ENCODE results near the gene ACADL.

ACADL gene

DNA sequence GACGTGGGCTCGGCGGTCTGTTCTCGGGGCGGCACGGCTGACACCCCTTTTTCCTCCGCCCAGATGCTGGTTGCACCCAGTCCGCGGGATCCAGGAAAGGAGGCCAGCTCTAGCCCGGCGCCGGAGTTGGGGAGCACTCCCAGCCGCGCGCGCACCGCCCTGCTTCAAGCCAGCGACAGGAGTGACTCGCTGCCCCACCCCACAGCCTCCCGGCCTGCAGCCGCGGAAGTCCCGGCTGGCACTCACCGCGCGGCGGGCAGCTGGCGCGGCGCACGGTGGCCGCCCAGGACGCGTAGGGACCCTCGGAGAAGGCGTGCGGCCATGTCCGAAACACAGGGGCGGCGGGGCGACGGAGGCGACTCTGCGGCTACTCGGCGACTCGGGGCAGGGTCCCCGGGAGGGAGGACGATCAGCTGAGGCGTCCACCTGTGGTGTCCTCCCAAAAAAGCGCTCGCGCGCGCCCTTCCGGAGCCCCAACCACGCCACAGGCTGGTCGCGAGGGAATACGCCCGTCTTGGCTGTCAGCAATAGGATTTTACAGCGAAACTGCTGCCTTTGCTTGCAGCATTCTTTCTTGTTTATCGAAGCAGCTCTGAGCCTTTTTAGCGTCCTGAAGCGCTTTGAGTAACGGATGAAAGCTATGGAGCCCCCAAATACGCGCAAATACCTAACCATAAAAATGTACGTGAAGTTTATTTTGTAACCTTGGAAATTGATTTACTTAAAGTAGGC, at the start of gene ACADL:
ACADL (minus strand) TSS at position 507 of the 732 bp plus-strand sequence; CDS start at position 323, 184 bp downstream.
- no peak for DNase-seq (ENCODE audit: low read depth)
- H3K4me3 ChIP-seq (ENCODE audit: low read depth, low read length), result peak within 1 kb of the TSS; percentile 58

DNA sequence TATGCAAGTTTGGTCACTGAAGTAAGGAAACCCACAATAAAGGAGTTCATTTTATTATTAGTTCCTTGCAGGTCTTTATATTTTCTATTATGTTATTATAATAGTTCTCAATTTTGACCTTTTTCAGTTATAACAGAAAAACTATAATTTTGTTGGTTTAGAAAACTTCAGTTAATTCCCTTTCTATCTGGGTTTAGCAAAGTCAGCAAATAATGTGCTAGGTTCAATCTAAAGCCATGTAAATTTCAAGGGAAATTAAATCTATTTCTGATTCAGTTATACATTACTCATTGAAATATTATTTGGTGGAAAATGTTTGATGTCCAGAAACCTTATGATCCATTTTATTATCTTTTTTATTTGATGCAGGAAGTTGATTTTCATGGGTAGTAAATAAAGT, 46.1 kb upstream of the ACADL start:
- DNase-seq (ENCODE audit: low read depth), result no peak
- H3K4me3 ChIP-seq (ENCODE audit: low read depth, low read length), result no peak overlapping the region

DNA sequence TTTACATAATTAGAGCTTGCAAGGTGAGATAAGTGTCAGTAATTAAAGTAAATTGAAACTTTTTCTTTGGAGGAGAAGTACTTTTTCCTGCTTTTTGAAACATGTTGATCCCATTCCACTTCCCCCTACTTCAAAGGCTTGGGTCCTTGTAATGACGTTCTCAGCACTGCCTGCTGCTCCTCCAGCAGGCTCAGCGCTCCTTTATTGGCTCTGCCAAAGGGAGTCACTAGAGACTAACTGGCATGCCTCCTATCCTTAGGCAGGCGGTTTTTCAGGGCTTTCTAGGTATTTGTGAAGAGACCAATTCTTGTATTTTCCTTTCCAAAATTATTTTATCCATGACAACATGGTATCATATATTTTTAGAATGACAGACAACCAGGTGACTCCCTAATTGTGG, 43.9 kb upstream of the ACADL start:
- H3K4me3 ChIP-seq (ENCODE audit: low read depth, low read length), result no peak overlapping the region
- no peak for DNase-seq (ENCODE audit: low read depth)

- DNase-seq (ENCODE audit: low read depth), result no peak
Measured at GRCh38 chr2:210268281-210268680, 43.0 kb upstream of the ACADL start.

GRCh38 chr2:210267698-210268097, 42.5 kb upstream of the ACADL start:
- no peak overlapping the region for H3K4me3 ChIP-seq (ENCODE audit: low read depth, low read length)
- no peak for DNase-seq (ENCODE audit: low read depth)

More at GRCh38 chr2:210268281-210268680, 43.0 kb upstream of the ACADL start:
- no peak overlapping the region for H3K4me3 ChIP-seq (ENCODE audit: low read depth, low read length)

DNA sequence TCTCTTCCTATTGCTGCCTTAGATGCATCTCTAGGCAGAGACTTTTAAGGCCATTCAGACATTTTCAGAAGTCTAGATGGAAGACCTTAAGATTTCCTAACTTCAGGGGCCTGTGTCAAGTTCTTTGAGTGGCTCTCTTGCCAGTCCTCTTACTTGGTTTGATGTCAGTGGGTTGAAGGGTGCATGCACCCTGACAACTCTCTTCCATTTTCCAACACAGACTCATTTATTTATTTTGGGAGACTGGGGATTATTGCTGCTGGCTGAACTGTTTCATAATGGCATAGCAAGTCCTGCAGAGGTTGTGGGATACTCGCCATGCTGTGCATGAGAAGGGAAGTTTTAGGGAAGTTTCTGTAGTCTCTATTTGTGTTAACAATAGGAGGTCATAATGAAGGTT, 39.0 kb upstream of the ACADL start:
- no peak for DNase-seq (ENCODE audit: low read depth)

DNA sequence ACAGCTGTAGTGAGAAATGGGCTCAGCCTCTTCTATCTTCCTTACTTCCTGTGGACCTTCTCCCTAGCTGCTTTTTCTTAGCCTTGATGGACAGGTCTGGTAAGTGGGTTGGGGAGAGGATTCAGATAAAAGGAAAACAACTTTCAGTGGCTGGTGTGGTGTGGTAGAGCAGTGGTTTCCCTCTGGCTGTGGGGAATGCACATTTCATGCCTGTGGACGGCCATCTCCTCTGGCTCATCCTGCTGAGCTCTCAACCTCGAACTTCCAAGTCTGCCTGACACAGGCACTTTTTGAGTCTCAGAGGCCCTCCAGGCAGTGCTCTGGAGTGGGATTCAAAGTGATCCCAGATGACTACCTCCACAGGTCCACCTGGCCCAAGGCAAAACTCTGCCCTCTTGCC, 38.6 kb upstream of the ACADL start:
- no peak overlapping the region for H3K4me3 ChIP-seq (ENCODE audit: low read depth, low read length)
- DNase-seq (ENCODE audit: low read depth), result no peak

More for the DNA sequence above, 39.0 kb upstream of the ACADL start:
- no peak overlapping the region for H3K4me3 ChIP-seq (ENCODE audit: low read depth, low read length)

DNA sequence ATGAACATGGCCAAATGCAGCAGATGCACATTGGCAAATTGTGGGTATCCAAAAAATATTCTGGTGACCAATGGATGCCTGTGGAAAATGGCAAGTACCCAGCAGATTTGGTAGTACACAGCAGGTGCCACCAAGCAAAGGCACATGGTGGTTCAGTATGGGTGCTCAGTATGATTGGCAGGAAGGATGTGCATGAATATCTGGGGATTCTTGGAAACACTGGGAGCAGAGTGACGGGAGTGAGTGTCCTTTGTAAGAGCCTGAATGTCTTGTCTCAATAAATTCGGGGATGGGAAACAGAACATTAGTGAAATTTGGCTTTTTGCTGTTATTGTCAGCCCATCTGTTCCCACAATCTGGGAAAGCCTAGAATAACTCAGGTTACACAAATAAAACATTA, 36.8 kb upstream of the ACADL start:
- DNase-seq (ENCODE audit: low read depth), result no peak
- no peak overlapping the region for H3K4me3 ChIP-seq (ENCODE audit: low read depth, low read length)

DNA sequence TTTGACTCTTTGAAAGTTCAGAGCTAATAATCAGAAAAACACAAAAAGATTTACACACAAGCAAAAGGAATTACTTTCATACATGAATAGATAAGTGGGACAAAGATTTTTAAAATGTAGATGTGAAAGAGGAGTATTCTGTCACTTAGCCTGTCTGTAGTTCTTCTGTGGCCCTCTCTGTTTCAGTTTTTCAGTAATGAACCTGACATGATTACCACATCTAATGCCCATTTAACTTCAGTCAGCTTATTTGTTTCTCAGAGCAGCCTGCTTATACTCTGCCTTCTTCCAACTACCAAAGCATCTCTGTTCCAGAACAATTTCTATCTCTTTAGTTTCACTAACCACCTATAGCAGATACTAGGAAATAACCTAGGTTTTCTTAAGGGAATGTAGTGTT, 34.4 kb upstream of the ACADL start:
- no peak for DNase-seq (ENCODE audit: low read depth)
- no peak overlapping the region for H3K4me3 ChIP-seq (ENCODE audit: low read depth, low read length)

DNA sequence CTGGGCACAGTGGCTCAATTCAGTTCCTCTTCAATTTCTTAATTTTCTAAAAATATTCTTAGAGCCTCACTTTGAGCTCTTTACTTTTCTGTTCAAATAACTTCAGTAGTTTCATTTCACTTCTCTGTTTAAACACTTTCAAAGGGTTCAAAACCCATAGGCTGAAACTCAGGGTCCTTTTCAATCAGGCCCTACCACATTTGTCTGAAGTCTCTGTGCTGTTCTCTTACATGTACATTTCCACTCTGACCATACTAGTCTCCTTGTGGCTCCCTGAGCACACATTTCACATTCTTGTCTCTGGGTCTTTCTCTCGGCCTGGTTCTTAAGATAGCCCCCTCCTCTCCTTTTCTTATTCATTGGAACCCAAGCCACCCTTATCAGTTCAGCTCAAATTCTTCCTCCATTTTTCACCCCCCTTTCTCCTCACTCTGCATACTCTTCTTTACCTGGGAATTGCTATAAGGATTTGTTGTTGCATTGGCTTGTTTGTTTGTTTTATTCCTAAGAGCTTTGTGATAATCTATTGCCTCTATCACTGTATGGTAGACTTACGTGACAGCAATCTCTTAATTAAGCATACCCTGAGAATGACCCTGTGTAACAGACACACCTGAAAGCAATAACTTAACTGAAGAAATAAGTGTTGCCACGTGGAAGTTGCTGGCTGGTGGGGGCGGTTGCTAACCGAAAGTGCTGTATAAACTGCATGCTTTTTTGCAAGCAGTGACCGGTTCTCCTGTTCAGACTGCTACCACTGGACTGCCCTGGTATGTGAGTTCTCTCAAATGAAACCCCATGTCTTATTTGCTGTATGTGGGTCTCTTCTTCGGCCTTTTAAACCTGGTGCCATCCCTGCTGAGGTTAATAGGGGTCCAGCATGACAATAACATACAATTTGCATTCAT, 27.7 kb upstream of the ACADL start:
- no peak for DNase-seq (ENCODE audit: low read depth)
- H3K4me3 ChIP-seq (ENCODE audit: low read depth, low read length), result no peak overlapping the region

- no peak for DNase-seq (ENCODE audit: low read depth)
Measured at GRCh38 chr2:210250622-210251021, 25.4 kb upstream of the ACADL start.

GRCh38 chr2:210233487-210233886, 8.2 kb upstream of the ACADL start:
- no peak overlapping the region for H3K4me3 ChIP-seq (ENCODE audit: low read depth, low read length)
- no peak for DNase-seq (ENCODE audit: low read depth)

More at GRCh38 chr2:210250622-210251021, 25.4 kb upstream of the ACADL start:
- H3K4me3 ChIP-seq (ENCODE audit: low read depth, low read length), result no peak overlapping the region

GRCh38 chr2:210230984-210231383, 5.7 kb upstream of the ACADL start:
- no peak for DNase-seq (ENCODE audit: low read depth)
- no peak overlapping the region for H3K4me3 ChIP-seq (ENCODE audit: low read depth, low read length)

GRCh38 chr2:210230518-210230917, 5.3 kb upstream of the ACADL start:
- DNase-seq (ENCODE audit: low read depth), result no peak
- no peak overlapping the region for H3K4me3 ChIP-seq (ENCODE audit: low read depth, low read length)

DNA sequence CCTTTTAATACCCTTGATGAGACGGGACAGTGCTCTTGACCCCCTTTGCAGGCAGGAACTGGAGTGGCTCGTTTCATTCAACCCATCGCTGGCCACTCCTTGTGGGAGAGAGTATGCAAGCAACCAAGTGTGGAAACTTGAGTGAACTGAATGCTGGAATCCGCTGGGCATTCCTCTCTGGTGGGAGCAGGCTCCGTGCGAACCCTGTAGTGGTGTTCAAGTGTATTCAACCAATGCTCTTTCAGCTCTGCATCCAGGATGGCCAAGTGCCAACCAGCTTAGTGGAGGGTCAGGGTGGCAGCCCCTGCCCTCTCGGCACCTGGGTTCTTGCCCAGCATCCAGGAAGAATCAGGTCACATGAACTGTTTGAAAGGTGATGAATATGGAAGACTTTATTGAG, 3.3 kb upstream of the ACADL start:
- no peak overlapping the region for H3K4me3 ChIP-seq (ENCODE audit: low read depth, low read length)
- DNase-seq (ENCODE audit: low read depth), result no peak

DNA sequence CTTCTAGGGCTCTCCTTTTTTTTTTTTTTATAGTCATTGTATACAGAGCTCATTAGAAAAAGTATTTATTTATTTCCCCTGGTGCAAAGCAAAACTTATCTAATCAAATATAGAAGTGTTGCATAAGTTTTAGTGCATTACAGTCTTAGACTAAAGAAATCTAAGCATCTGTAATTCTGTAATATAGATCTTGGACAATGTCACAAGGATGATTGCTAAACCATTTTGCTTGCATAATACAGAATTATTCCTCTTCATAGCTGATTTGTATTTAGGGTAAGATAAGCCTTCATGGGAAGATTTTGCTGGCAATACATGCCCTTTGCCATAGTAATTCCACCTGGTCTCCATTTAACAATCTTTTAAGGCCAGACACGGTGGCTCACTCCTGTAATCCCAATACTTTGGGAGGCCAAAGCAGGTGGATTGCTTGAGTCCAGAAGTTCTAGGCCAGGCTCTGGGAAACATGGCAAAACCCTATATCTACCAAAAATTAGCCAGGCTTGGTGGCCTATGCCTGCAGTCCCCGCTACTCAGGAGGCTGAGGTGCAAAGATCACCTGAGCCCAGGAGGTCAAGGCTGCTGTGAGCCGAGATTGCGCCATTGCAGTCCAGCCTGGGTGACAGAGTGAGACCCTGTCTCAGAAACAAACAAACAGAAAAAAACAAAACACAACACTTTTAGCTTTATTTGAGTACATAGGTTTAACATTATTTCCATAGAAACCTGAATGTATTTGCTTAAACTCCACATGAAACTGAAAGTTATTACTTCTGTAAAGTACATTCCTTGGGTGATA, 2.2 kb upstream of the ACADL start:
- H3K4me3 ChIP-seq (ENCODE audit: low read depth, low read length), result no peak overlapping the region
- no peak for DNase-seq (ENCODE audit: low read depth)

DNA sequence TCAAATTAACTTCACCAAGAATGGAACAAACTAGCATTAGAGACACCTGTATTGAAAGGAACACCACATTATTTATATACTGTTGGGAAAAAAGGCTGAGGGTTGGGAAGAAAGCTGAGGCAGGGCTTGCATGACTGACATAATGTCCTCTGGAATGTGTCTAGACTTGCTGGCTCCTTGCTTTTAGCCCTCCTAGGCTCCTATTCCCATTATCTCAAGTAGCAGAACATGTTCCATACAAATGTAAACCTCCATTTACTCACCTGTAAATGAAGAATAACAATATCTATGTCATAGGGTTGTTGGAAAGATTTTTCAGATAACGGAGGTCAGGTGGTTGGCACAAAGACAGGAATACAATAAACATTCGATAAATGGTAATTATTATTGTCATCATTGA, 976 bp upstream of the ACADL start:
- no peak overlapping the region for H3K4me3 ChIP-seq (ENCODE audit: low read depth, low read length)
- DNase-seq (ENCODE audit: low read depth), result no peak

DNA sequence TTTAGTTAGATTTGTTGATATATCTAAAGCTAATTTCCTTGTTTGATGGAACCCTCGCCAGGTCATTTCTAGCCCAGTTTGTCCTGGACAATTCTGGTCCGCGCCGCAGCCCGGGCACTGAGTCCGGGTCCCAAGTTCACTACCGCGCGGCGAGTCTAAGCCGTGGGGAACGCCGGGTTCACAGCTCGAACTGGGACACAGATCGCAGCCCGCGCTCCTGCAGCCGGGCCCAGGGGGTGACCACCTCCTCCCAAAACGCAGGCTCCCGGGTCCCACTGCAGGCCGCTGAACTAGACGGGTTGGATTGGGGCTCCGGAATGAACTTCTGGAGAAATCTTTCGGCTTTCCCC, 681 bp downstream of the ACADL start:
- no peak for DNase-seq (ENCODE audit: low read depth)

GRCh38 chr2:210215120-210215519, 10.1 kb downstream of the ACADL start:
- no peak for DNase-seq (ENCODE audit: low read depth)
- no peak overlapping the region for H3K4me3 ChIP-seq (ENCODE audit: low read depth, low read length)

More for the DNA sequence above, 681 bp downstream of the ACADL start:
- peak overlapping the region; percentile 58 for H3K4me3 ChIP-seq (ENCODE audit: low read depth, low read length)

- no peak overlapping the region for H3K4me3 ChIP-seq (ENCODE audit: low read depth, low read length)
- DNase-seq (ENCODE audit: low read depth), result no peak
Measured at GRCh38 chr2:210210185-210210584, 15.1 kb downstream of the ACADL start.

Data from skeletal muscle cell (primary cell).